ENCODE measurements around the gene EBF4.
A peak's percentile ranks its signal among the peaks of the same experiment; 100 is the strongest.

EBF4 gene

DNA sequence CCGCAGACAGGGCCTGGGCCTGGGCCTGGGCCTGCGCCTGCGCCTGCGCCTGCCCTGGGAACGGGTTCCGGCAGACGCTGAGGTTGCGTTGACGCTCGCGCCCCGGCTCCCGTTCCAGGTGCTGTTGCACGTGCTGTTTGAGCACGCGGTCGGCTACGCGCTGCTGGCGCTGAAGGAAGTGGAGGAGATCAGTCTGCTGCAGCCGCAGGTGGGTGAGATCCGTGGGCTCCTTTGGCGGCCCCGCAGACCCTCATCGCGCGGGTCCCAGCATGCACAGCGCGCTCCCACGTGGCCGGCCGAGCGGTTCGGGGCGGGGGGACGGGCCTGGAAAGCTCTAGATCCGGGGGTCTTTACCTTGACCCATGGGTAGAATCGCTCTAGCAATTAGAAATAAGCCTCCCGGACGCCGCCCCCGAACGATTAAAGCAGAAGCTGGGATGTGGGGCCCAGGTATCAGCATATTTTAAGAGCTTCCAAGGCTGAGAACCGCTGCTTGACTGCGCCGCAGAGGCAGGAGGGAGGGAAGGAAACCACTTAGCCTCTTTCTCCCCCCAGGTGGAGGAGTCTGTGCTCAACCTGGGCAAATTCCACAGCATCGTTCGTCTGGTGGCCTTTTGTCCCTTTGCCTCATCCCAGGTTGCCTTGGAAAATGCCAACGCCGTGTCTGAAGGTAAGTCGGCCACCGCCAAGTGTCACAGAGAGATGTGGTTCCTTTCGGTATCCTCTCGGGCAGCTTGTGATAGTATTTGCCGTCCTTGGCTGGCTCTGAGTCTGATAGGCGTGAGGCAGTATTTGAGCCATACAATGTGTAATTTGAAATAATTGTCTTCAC, 39.6 kb upstream of the EBF4 start:
- TF ChIP-seq, protein P1, sequence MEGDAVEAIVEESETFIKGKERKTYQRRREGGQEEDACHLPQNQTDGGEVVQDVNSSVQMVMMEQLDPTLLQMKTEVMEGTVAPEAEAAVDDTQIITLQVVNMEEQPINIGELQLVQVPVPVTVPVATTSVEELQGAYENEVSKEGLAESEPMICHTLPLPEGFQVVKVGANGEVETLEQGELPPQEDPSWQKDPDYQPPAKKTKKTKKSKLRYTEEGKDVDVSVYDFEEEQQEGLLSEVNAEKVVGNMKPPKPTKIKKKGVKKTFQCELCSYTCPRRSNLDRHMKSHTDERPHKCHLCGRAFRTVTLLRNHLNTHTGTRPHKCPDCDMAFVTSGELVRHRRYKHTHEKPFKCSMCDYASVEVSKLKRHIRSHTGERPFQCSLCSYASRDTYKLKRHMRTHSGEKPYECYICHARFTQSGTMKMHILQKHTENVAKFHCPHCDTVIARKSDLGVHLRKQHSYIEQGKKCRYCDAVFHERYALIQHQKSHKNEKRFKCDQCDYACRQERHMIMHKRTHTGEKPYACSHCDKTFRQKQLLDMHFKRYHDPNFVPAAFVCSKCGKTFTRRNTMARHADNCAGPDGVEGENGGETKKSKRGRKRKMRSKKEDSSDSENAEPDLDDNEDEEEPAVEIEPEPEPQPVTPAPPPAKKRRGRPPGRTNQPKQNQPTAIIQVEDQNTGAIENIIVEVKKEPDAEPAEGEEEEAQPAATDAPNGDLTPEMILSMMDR (IDR thresholded peaks at IDR 0.05; ENCODE audit: low read depth, low read length): no peak
- no peak for TF ChIP-seq EZH2phosphoT487 (IDR thresholded peaks at IDR 0.05; ENCODE audit: low read depth)
- H3K36me3 ChIP-seq (replicated peaks; ENCODE audit: low read depth, low read length): peaks cover 57% of the 10 kb centered on the region
- peak overlapping the region; percentile 82 for H3K27ac ChIP-seq (ENCODE audit: low read length)
- peak overlapping the region; percentile 91 for H3K9ac ChIP-seq (ENCODE audit: low read length)
- H3K4me1 ChIP-seq (ENCODE audit: low read length): peaks cover 16% of the 10 kb centered on the region
- H2AFZ ChIP-seq (ENCODE audit: low read depth, low read length): no peak overlapping the region; the same call in 1 of the 2 replicates
- H3K9me3 ChIP-seq (ENCODE audit: insufficient read depth, low read length): no peaks in the 10 kb centered on the region
- peaks cover 49% of the 10 kb centered on the region for H4K20me1 ChIP-seq (ENCODE audit: insufficient read depth, low read length)
- peaks cover 80% of the 10 kb centered on the region for H3K79me2 ChIP-seq (ENCODE audit: low read length)
- H3K4me2 ChIP-seq (ENCODE audit: low read length): peak overlapping the region; percentile 85
- peak overlapping the region; percentile 96 for H3K4me3 ChIP-seq (ENCODE audit: low read length)
- H3K27me3 ChIP-seq (ENCODE audit: low read depth, low read length): no peaks in the 10 kb centered on the region

DNA sequence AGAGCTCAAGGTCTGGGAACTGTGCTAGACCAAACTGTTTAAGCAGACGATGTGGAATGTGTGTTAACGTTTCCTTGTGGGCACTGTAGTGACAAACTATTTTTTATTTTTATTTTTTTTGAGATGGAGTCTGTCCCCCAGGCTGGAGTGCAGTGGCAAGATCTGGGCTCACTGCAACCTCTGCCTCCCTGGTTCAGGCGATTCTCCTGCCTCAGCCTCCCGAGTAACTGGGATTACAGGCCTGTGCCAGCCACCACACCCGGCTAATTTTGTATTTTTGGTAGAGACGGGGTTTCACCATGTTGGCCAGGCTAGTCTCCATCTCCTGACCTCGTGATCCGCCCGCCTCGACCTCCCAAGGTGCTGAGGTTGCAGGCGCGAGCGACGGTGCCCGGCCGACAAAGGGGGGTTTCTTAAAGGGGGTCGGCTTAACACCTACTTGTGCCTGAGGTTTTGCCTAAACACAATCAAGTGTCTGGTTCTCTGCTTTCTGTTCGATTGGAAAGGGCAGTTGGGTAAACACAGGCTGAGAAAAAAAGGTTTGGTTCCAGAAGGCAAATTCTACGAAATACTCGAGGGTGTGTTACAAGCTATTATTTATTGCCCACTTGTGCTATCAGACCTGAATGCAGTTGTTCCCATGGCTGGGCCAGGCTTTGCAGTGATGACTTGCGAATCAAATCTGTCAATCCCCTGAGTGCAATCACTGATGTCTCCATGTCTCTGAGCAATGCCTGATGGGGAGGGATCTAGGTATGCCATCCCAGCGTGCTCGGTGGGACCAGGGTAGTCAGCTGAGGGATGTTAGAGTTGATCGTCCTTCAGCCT, 38.8 kb upstream of the EBF4 start:
- peak overlapping the region; percentile 82 for H3K27ac ChIP-seq (ENCODE audit: low read length)
- peaks cover 80% of the 10 kb centered on the region for H3K79me2 ChIP-seq (ENCODE audit: low read length)
- peak overlapping the region; percentile 96 for H3K4me3 ChIP-seq (ENCODE audit: low read length)
- H3K9me3 ChIP-seq (ENCODE audit: insufficient read depth, low read length): no peaks in the 10 kb centered on the region
- H3K27me3 ChIP-seq (ENCODE audit: low read depth, low read length): no peaks in the 10 kb centered on the region
- peak overlapping the region; percentile 85 for H3K4me2 ChIP-seq (ENCODE audit: low read length)
- H3K36me3 ChIP-seq (replicated peaks; ENCODE audit: low read depth, low read length): peaks cover 63% of the 10 kb centered on the region
- peak overlapping the region; percentile 91 for H3K9ac ChIP-seq (ENCODE audit: low read length)
- no peak for TF ChIP-seq EZH2phosphoT487 (IDR thresholded peaks at IDR 0.05; ENCODE audit: low read depth)
- TF ChIP-seq, protein P1 (IDR thresholded peaks at IDR 0.05; ENCODE audit: low read depth, low read length): no peak
- peaks cover 16% of the 10 kb centered on the region for H3K4me1 ChIP-seq (ENCODE audit: low read length)
- H4K20me1 ChIP-seq (ENCODE audit: insufficient read depth, low read length): peaks cover 58% of the 10 kb centered on the region
- H2AFZ ChIP-seq (ENCODE audit: low read depth, low read length): no peak overlapping the region

DNA sequence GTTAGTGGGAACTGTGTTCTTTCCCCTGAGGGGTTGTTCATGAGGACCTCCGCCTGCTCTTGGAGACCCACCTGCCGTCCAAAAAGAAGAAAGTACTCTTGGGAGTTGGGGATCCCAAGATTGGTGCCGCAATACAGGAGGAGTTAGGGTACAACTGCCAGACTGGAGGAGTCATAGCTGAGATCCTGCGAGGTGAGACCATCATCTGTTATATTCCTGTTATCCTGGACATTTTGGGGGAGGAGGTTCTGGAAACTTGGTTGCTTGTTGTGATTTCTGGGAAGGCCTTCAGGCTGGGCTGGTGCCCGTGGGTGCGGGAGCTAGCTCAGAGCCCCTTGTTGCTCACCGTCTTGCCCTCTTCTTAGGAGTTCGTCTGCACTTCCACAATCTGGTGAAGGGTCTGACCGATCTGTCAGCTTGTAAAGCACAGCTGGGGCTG, 38.2 kb upstream of the EBF4 start:
- Histone ChIP-seq H3K36me3 (replicated peaks; ENCODE audit: low read depth, low read length) (peaks cover 66% of the 10 kb centered on the region), H3K4me3 (ENCODE audit: low read length) (peak overlapping the region; percentile 96), H3K27me3 (ENCODE audit: low read depth, low read length) (no peaks in the 10 kb centered on the region), H3K9ac (ENCODE audit: low read length) (peak overlapping the region; percentile 91), H3K79me2 (ENCODE audit: low read length) (peaks cover 77% of the 10 kb centered on the region), H3K27ac (ENCODE audit: low read length) (peak overlapping the region; percentile 82), H2AFZ (ENCODE audit: low read depth, low read length) (no peak overlapping the region), H3K4me1 (ENCODE audit: low read length) (peaks cover 16% of the 10 kb centered on the region), H4K20me1 (ENCODE audit: insufficient read depth, low read length) (peaks cover 61% of the 10 kb centered on the region), H3K4me2 (ENCODE audit: low read length) (peak overlapping the region; percentile 85), H3K9me3 (ENCODE audit: insufficient read depth, low read length) (no peaks in the 10 kb centered on the region)
- no peak for TF ChIP-seq EZH2phosphoT487 (IDR thresholded peaks at IDR 0.05; ENCODE audit: low read depth)
- TF ChIP-seq, protein P1 (IDR thresholded peaks at IDR 0.05; ENCODE audit: low read depth, low read length): no peak

DNA sequence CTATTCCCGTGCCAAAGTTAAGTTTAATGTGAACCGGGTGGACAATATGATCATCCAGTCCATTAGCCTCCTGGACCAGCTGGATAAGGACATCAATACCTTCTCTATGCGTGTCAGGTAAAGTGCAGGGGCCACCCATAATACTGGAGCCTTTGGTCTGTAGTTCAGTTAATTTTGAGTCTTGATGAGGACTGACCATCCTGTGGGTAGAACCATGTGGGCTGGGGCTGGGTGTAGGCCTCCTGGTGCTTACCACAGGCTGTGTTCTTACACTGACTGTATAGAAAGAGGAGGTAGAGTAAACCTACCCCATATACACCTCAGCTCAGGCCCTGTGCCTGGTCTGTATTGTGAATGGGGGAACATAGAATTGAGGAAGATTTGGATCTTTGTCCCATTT, 37.7 kb upstream of the EBF4 start:
- H3K79me2 ChIP-seq (ENCODE audit: low read length): peaks cover 73% of the 10 kb centered on the region
- H2AFZ ChIP-seq (ENCODE audit: low read depth, low read length): no peak overlapping the region
- H3K9ac ChIP-seq (ENCODE audit: low read length): no peak overlapping the region
- H3K36me3 ChIP-seq (replicated peaks; ENCODE audit: low read depth, low read length): peaks cover 66% of the 10 kb centered on the region
- no peak for TF ChIP-seq EZH2phosphoT487 (IDR thresholded peaks at IDR 0.05; ENCODE audit: low read depth)
- TF ChIP-seq, protein P1 (IDR thresholded peaks at IDR 0.05; ENCODE audit: low read depth, low read length): no peak
- H3K27me3 ChIP-seq (ENCODE audit: low read depth, low read length): no peaks in the 10 kb centered on the region
- no peak overlapping the region for H3K27ac ChIP-seq (ENCODE audit: low read length)
- no peaks in the 10 kb centered on the region for H3K9me3 ChIP-seq (ENCODE audit: insufficient read depth, low read length)
- peaks cover 64% of the 10 kb centered on the region for H4K20me1 ChIP-seq (ENCODE audit: insufficient read depth, low read length)
- peak overlapping the region; percentile 96; the same call in 1 of the 2 replicates for H3K4me3 ChIP-seq (ENCODE audit: low read length)
- peak overlapping the region; percentile 85; the same call in 1 of the 2 replicates for H3K4me2 ChIP-seq (ENCODE audit: low read length)
- H3K4me1 ChIP-seq (ENCODE audit: low read length): peaks cover 16% of the 10 kb centered on the region
